DND-41 (cell line): ENCODE results near the gene DACT3.

Experiments used
- ATAC-seq: fragments of 200-7000 bp; cut with Tn5 transposase; 3 replicates; pipeline ENCODE4 v1.9.1; 2021; ENCODE audit warnings: low read depth; ENCODE audit not compliant: insufficient read depth
- DNase-seq: peaks from one replicate; pipeline ENCODE4 v3.0.0-alpha.2; 2020
- H2AFZ ChIP-seq: 2 replicates; pipeline ENCODE4 v1.6.0; 2012; ENCODE audit warnings: low read depth, low read length
- H3K27ac ChIP-seq: 2 replicates; pipeline ENCODE4 v1.5.1; 2012; ENCODE audit warnings: low read length, inconsistent platforms
- H3K27me3 ChIP-seq: fragments of 200-600 bp; sonication (generic); 2 replicates; pipeline ENCODE4 v1.6.0; 2012; ENCODE audit warnings: low read length, mild to moderate bottlenecking, inconsistent platforms; ENCODE audit not compliant: insufficient read depth, poor library complexity
- H3K36me3 ChIP-seq: 2 replicates; pipeline ENCODE4 v1.5.1; 2012; ENCODE audit warnings: low read length, inconsistent platforms; ENCODE audit not compliant: insufficient read depth
- H3K4me1 ChIP-seq: 2 replicates; pipeline ENCODE4 v1.5.1; 2012; ENCODE audit warnings: mild to moderate bottlenecking, low read length; ENCODE audit not compliant: insufficient read depth
- H3K4me2 ChIP-seq: 2 replicates; pipeline ENCODE4 v1.6.0; 2012; ENCODE audit warnings: mild to moderate bottlenecking, moderate library complexity, low read length, inconsistent platforms; ENCODE audit not compliant: insufficient read depth
- H3K4me3 ChIP-seq, 2 experiments: fragments of 200-600 bp in 1 of 2; shearing (Covaris generic) in 1 of 2; 2 replicates each; pipeline ENCODE4 v1.5.1; 2012 to 2016; ENCODE audit warnings: inconsistent platforms in 2 of 2, low read length in 2 of 2, mild to moderate bottlenecking in 2 of 2, low read depth in 1 of 2, moderate library complexity in 1 of 2
- H3K79me2 ChIP-seq: 2 replicates; pipeline ENCODE4 v1.6.0; 2012; ENCODE audit warnings: low read length, inconsistent platforms; ENCODE audit not compliant: insufficient read depth
- H3K9ac ChIP-seq: 2 replicates; pipeline ENCODE4 v1.6.0; 2012; ENCODE audit warnings: low read depth, mild to moderate bottlenecking, inconsistent platforms, low read length, moderate library complexity
- H3K9me3 ChIP-seq: 2 replicates; pipeline ENCODE4 v1.5.1; 2012; ENCODE audit warnings: low read length, moderate library complexity, mild to moderate bottlenecking, inconsistent platforms; ENCODE audit not compliant: insufficient read depth, severe bottlenecking
- H4K20me1 ChIP-seq: 2 replicates; pipeline ENCODE4 v1.6.0; 2012; ENCODE audit warnings: low read length; ENCODE audit not compliant: insufficient read depth
- CTCF ChIP-seq: IDR thresholded peaks from 2 replicates; pipeline ENCODE4 v1.5.1; 2012; ENCODE audit warnings: borderline replicate concordance, low read length, moderate library complexity, mild to moderate bottlenecking; ENCODE audit not compliant: poor library complexity, severe bottlenecking; ENCODE audit errors: extremely low read depth
- EZH2 ChIP-seq: IDR thresholded peaks from 3 replicates; pipeline ENCODE4 v1.6.1; 2012; ENCODE audit warnings: borderline replicate concordance, low read depth, mild to moderate bottlenecking, moderate library complexity, low read length, inconsistent platforms; ENCODE audit not compliant: severe bottlenecking

The DACT3 gene

GRCh38 chr19:46610851-46611770 lies 49.9 kb downstream of the DACT3 start:
- H3K27ac ChIP-seq = peak overlapping the region; percentile 22
- H3K9me3 ChIP-seq = no peaks in the 10 kb centered on the region
- peaks cover 45% of the 10 kb centered on the region for H3K36me3 ChIP-seq
- no peak overlapping the region for H3K4me3 ChIP-seq
- H3K4me1 ChIP-seq = peaks cover 34% of the 10 kb centered on the region
- H3K79me2 ChIP-seq = peaks cover 9% of the 10 kb centered on the region
- H3K27me3 ChIP-seq = no peaks in the 10 kb centered on the region
- TF ChIP-seq EZH2 = no peak
- no peak for TF ChIP-seq CTCF
- H3K4me2 ChIP-seq = no peak overlapping the region
- H2AFZ ChIP-seq = no peak overlapping the region
- peaks cover 41% of the 10 kb centered on the region for H4K20me1 ChIP-seq
- peak; percentile 48 for DNase-seq
- ATAC-seq = peak; percentile 51
- H3K9ac ChIP-seq = no peak overlapping the region

- no peak overlapping the region for H2AFZ ChIP-seq
- H3K4me1 ChIP-seq = peaks cover 30% of the 10 kb centered on the region
- TF ChIP-seq CTCF (no peak), EZH2 (no peak)
- peaks cover 16% of the 10 kb centered on the region for H3K79me2 ChIP-seq
- peaks cover 48% of the 10 kb centered on the region for H4K20me1 ChIP-seq
- no peaks in the 10 kb centered on the region for H3K9me3 ChIP-seq
- no peak for ATAC-seq
- H3K9ac ChIP-seq = no peak overlapping the region
- no peak overlapping the region for H3K4me2 ChIP-seq
- H3K27me3 ChIP-seq = no peaks in the 10 kb centered on the region
- no peak for DNase-seq
- peaks cover 53% of the 10 kb centered on the region for H3K36me3 ChIP-seq
- H3K4me3 ChIP-seq = no peak overlapping the region
- H3K27ac ChIP-seq = no peak overlapping the region
Observed at GRCh38 chr19:46610413-46610775, 50.6 kb downstream of the DACT3 start.

GRCh38 chr19:46609511-46610412 lies 51.2 kb downstream of the DACT3 start:
- Histone ChIP-seq H3K27ac (no peak overlapping the region), H3K27me3 (no peaks in the 10 kb centered on the region), H3K4me2 (no peak overlapping the region), H3K79me2 (peaks cover 22% of the 10 kb centered on the region), H3K9ac (no peak overlapping the region), H4K20me1 (peaks cover 54% of the 10 kb centered on the region), H3K36me3 (peaks cover 59% of the 10 kb centered on the region), H2AFZ (no peak overlapping the region), H3K9me3 (no peaks in the 10 kb centered on the region), H3K4me3 (no peak overlapping the region), H3K4me1 (peaks cover 33% of the 10 kb centered on the region)
- DNase-seq (no peak), ATAC-seq (no peak)
- TF ChIP-seq CTCF (no peak), EZH2 (no peak)
